ENCODE results near the gene MARS1.
A peak's percentile ranks its signal among the peaks of the same experiment; 100 is the strongest.

Gene MARS1

DNA sequence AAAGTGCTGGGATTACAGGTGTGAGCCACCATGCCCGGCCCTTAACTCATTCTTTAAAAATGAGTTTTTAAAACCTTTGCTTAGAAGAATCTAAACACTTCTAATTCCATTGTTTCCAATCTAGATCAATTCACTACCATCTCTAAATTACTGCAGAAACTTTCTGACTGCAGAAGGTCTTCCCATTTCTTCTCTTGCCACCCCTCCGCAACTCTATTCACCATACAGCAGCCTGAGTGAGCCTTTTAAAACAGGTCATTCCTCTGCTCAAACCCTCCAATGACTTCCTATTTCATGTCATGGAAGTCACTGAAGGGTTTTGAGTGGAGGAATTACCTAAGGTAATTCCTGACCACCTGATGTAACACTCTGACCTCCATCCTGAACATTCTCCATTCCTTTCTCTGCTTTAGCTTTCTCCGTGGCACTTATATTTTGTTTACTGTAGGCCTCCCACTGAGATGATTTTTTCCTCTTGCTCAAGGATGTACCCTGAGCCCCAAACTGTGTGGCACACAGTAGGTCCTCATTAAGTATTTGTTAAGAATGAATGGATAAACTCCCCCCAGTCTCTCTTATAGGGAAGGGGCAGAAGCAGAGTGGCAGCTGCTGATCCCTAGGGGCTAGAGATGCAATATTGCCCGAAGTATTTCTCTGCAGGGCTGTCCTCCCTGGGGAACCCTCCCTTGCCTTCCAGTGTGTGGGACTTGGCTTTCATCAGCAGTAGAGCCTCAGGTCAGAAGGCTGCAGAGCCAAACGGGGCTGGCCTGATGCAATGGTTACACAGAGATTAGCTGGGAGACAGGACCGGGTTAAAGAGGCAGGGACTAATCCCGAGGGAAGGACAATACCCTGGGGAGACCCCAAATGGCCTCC is 31.3 kb downstream of the MARS1 start:
- DNase-seq: peak; percentile 28

GRCh38 chr12:57519796-57520052 is 31.9 kb downstream of the MARS1 start:
- peak; percentile 43 for DNase-seq

GRCh38 chr12:57520053-57520818 is 32.4 kb downstream of the MARS1 start, which contains the start of gene DDIT3:
TSS of gene DDIT3 (minus strand) at chr12:57520514. CDS start at chr12:57517406, 3,108 bp downstream.
- DNase-seq: peak; percentile 100

DNA sequence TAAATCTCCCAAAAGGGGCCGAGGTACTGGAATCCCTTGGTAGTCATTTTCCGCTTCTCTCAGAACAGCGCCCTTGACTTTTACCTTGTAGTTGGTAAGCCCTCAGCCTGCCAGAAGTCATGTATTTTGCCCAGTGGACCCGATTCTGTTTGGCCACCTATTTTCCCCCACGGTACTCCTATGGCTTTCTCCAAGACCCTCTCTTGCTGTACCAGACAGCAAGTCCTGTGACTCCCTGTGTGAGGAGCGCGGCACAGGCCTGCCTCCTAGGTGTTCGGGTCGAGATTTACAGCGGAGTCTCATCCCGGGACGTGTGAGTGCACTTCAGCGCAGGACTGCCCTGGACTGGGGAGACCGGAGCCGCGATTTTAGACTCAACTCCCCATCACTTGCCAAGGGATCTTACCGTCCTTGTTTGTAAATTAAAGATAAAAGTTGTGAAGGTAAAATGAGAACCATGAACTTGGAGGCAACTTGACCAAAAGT is 33.7 kb downstream of the MARS1 start:
- no peak for DNase-seq

DNA sequence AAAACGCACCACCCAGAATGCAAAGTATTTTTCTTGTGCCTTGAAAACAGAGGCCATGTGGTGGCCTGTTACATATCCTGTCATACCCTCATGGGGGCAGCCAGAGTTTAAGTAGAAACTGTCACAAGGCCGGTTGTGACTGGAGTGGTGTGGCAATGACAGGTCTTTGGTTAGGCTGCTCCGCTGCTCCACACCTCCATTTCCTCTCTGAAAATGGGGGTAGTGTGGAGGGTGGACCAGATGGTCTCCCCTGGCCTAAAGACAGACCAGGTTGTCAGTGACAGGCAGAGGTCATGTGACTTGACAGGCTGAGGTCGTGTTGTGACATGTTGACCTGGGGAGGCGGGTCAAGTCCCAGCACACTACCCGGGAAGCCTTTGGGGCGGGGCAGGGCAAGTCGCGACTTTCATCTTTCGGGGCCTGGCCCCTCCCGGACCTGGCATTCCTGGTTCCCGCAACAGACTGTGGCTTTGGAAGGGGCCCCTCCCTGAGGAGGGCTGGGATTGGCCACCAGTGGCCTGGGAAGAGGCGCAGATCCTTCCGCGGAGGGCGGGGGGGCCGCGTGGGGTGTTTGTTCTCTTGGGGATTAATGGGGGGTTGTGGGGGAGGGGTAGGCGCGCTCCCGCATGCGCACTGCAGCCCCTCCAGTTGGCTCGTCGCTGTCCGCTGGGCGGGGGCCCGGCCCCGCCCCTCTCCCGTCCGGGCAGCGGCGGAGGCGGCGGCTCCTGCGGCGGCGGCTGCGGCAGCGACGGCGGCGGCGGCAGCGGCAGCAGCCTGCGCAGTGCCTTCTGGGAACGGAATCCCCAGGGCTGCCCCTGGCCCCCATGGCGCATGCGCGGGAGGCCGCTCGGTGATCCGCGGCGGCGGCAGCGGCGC is 34.4 kb downstream of the MARS1 start, which contains the start of gene MBD6:
Gene MBD6, plus strand, starts transcription at position 814 of the 876 bp plus-strand sequence. CDS start 1,480 bp downstream, outside the sequence.
- DNase-seq: peak; percentile 92

DNA sequence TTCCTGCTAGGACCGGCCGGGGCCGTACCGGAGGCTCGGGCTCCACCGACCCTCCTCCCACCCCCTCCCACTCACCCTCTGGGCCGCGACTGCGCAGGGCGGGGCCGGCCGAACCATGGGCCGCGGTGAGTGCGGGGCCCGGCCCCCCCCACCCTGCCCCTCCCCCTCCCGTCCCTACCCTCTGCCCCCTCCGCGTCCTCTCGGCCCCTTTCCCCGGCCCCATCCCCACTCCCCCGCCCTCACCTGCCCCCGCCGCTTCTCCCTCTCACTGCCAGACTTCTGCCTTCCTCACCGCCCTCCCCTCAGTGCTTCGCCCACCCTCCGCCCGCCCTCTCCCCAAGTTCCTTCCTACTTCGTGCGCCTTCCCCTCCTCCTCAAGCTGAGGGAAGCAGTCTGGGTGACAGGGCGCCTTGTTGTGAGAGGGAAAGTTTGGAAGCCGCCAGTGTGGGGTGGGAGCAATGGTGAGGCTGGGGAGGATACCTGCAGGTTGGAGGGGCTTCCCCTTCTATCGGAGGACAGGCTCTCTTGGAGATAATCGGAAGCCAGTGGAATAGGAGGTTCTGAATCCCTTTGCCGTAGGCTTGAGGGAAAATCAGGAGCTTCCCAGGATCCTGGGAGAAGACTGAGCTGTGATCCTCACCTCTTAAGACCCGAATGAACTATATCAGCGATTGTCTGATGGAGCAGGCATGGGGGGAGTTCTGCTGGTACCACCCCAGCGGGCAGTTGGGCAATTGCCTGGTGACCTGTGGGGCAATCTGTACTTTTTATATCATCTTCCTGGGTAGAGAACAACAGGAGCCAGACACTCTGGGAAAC is 35.2 kb downstream of the MARS1 start:
- DNase-seq: peak; percentile 35

DNA sequence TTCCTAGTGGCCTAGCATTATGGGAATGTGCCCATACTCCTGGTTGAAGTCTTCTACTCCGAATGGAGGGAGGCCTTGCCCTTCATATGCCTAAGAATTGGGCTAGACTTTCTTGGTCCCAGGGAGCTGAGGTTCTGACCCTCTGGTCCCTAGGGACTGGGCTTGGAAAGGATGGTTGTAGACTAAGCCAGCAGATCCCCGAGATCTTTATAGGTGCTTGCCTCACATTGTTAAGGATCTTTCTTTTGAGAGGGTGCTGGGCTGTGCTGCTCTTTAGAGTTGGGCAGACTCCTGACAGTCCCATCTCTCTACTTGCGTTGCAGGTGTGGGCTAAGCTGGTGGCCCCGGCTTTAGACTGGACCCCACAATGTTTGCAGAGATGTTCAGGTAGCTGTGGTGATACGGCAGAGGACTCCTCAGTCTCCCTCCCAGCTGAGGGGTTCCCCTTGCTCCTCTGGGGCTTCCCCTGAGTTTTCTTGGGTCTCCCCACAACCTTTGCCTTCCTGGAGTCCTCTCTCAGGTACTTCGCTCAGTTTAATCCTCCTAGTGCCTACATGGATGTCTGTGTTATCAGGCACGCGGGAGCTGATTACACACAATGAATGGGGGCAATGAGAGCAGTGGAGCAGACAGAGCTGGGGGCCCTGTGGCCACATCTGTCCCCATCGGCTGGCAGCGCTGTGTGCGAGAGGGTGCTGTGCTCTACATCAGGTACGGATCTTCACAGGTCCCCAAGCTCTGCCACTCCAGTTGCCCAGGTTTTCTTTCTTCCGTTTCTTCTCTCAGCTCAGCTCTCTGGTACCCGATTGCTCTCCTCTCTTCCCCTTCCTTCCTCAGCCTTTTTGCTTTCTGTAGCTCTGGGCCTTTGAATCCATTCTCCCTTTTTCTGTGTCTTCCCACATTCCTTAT is 36.1 kb downstream of the MARS1 start:
- DNase-seq: no peak

DNA sequence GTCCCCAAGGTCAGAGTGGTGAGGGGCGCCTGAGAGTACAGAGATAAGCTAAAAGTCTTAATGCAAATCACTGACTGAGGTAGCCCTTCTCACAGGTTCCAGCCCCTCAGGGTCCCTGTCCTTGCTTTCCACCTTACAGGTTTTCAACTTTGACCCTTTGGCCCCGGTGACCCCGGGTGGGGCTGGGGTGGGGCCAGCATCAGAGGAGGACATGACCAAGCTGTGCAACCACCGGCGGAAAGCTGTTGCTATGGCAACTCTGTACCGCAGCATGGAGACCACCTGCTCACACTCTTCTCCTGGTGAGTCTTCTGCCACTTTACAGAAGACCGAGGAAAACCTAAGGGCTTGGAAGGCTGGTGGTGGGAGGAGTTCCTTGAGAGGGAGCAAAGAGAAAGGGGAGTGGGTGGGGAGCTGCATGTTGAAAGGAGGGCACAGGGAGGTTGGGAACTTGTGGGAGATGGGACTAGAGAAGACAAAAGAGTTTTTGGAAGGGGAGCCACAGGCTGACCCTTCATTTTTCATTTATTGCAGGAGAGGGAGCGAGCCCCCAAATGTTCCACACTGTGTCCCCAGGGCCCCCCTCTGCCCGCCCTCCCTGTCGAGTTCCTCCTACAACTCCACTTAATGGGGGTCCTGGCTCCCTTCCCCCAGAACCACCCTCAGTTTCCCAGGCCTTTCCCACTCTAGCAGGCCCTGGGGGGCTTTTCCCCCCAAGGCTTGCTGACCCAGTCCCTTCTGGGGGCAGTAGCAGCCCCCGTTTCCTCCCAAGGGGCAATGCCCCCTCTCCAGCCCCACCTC is 37.1 kb downstream of the MARS1 start:
- no peak for DNase-seq

GRCh38 chr12:57525615-57526383 is 37.9 kb downstream of the MARS1 start:
- DNase-seq: no peak

GRCh38 chr12:57526477-57527126 is 38.7 kb downstream of the MARS1 start:
- DNase-seq: no peak

DNA sequence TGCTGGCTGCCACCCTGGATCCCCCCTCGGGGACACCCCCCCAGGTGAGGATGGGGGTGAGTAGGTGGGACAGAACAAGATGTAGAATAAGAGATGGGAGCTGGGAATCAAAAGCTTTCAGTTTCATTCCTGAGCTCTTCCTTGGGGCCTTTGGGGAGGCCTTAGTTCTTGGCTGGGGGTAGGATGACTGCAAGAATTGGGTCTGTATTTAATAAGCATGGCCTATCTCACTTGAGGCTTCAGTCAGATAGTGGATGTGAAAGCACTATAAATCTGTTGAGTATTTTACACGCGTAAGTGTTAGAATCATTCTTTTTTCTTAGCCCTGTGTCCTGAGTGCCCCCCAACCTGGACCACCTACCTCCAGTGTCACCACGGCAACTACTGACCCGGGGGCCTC is 39.3 kb downstream of the MARS1 start:
- no peak for DNase-seq

DNA sequence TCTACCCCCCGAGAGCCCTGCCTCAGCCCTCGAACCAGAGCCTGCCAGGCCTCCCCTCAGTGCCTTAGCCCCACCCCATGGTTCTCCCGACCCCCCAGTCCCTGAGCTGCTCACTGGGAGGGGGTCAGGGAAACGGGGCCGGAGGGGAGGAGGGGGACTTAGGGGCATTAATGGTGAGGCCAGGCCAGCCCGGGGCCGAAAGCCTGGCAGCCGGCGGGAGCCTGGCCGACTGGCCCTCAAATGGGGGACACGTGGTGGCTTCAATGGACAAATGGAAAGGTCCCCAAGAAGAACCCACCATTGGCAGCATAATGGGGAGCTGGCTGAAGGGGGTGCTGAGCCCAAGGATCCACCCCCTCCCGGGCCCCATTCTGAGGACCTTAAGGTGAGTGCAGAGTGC is 40.3 kb downstream of the MARS1 start:
- no peak for DNase-seq

DNA sequence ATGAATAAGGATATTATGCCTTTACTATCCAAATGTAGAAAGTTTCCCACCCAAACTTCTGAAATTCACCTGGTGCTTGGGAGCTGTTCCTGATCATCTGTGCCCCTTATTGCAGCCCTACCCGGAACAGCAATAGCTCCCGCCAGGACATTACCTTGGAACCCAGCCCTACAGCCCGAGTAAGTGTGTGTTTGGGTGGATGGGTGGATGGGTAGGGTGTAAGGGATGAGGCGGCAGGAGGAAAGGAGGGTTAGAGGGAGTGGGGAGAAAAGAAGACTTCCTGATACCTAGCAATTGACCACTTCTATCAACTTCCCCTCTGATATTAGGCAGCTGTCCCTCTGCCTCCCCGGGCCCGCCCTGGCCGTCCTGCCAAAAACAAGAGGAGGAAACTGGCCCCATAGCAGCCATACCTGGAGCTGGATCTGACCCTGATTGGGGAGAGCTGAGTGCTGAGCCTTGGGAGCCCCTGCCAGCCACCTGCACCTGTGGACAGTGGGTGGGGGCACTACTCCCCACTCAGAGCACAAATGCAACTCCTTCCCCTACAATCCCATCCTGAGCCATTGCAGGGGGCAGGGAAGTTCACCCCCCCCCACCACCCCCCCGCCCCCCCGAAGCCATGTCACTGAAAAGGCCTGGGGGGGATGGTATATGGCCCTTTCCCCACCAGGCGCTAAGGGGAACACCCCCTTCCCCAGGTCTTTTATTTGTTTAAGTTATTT is 41.1 kb downstream of the MARS1 start:
- no peak for DNase-seq

DNA sequence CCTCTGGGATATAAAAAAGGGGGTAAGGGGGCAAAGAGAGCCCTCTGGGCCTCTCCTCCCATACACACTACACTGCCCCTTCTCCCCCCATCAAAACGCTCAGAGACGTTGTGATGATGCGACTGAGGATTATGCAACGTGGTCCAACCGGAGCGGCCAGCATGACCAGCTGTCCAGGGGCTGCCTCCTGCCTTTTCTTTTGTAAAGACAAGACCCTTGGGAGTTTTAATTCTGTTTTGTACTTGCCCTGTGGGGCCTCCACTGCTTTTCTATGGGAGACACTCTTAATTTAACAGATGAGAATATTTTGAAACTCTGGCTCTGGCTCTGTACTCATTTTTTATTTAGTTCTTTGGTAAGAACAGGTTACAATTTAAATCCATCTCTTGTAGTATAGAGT is 42.0 kb downstream of the MARS1 start:
- DNase-seq: no peak

DNA sequence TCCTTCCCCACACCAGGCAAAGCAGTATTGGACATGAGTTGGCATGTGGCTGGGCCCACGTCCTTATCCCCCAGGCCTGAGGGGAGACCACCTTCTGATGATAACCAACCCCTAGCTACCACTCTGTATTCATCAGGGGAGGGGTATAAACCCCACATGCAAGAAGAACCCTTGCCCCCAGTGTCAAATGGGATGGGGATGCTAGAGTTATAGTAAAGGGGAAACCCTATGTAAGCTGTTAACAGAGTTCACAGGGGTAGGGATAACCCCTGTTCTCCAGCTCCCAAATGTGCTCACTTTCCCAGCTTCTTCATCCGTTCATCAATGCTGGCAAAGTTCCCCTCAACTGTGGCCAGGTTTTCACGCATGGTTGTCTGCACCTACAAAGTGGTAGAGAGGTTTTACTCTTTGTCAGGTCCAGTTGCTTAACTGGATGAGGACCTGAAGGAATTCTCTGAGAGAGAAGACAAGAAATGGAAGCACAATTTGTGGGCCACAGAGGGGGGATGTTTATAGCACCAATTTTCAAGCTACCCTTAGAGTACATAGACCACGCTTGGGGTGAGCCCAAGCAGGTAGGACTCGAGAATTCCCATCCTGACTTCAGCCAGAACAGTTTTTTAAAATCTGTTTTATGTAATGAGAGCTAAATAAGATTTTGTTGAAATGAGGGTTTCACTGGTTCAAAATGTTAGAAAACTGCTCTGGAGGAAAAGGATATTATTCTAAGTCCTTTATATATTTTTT is 42.7 kb downstream of the MARS1 start:
- no peak for DNase-seq

DNA sequence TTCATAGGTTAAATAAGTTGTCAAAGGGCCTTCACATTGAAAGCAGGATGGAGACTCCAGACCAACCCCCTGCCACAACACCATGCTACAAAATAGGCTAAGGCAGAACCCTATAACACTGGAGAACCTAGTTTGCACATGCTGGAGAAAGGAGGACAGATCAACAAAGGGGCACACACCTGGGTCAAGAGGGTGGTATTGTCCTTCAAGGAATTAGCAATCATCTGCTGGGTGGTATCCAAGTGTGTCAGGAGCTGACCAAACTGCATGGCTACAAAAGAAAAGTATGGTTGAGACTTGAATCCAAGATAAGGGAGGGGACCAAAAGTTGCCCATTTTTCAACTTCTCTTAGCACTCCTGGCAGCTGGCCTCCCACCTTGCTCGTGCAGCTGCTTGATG is 44.0 kb downstream of the MARS1 start:
- DNase-seq: no peak

DNA sequence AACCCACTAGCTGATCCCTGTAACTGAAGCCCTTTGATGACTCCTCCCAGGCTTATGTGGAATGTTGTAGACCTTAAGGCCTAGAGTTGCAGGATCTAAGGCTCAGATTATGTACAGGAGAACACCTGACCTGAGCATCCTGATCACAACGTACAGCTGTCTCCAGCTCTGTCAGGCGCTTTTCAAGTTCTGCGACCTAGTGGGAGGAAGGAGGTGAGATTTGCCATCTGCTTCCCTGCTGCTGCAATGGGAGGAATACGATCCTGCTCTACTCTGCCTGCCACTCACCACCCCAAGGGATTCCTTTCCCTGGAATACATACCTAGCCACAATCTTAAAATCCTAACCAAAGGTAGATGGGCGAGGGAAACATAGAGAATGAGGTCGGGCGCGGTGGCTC is 45.2 kb downstream of the MARS1 start:
- no peak for DNase-seq
